C4-2B (cell line): Measurements from ENCODE around the gene SLC38A6.

Source experiments
- H3K27ac ChIP-seq: fragments of 450-650 bp; 2 replicates; pipeline ENCODE4 v1.5.1; 2017
- CTCF ChIP-seq: fragments of 450-650 bp; conservative IDR thresholded peaks from 2 replicates; pipeline ENCODE4 v1.5.1; 2017; ENCODE audit warnings: mild to moderate bottlenecking
- ZFX ChIP-seq: fragments of 450-650 bp; IDR thresholded peaks from 2 replicates; pipeline ENCODE4 v1.6.1; 2017

The SLC38A6 gene

GRCh38 chr14:60980811-60981632 is at the start of gene SLC38A6, which contains the start of gene TRMT5:
Gene SLC38A6, plus strand, starts transcription at chr14:60981245. Its CDS starts 33 bp downstream, at chr14:60981278.
Gene TRMT5, minus strand, starts transcription at chr14:60981079. Its CDS starts 106 bp downstream, at chr14:60980973.
- TF ChIP-seq ZFX (no peak), CTCF (no peak)
- H3K27ac ChIP-seq = peak within 1 kb of the TSS; percentile 82

GRCh38 chr14:60933920-60934655 is 47.0 kb upstream of the SLC38A6 start:
- no peak overlapping the region for H3K27ac ChIP-seq
- TF ChIP-seq ZFX = no peak
- TF ChIP-seq CTCF = no peak

GRCh38 chr14:60935319-60935718 is 45.7 kb upstream of the SLC38A6 start:
- no peak overlapping the region for H3K27ac ChIP-seq
- TF ChIP-seq CTCF = no peak

GRCh38 chr14:60943637-60944032 is 37.4 kb upstream of the SLC38A6 start:
- H3K27ac ChIP-seq = no peak overlapping the region
- TF ChIP-seq ZFX (no peak), CTCF (no peak)

- no peak for TF ChIP-seq CTCF
- TF ChIP-seq ZFX = no peak
- H3K27ac ChIP-seq = no peak overlapping the region
These were observed 36.8 kb upstream of the SLC38A6 start for GRCh38 chr14:60944204-60944603.

- H3K27ac ChIP-seq = no peak overlapping the region
- TF ChIP-seq ZFX = no peak
- no peak for TF ChIP-seq CTCF
These were observed 35.1 kb upstream of the SLC38A6 start for GRCh38 chr14:60945984-60946383.

GRCh38 chr14:60946773-60947172 is 34.3 kb upstream of the SLC38A6 start:
- H3K27ac ChIP-seq = no peak overlapping the region
- TF ChIP-seq CTCF = no peak
- TF ChIP-seq ZFX = no peak
